Endothelial cell of umbilical vein (primary cell): Measurements from ENCODE around the gene HMGXB3. TPM values are rescaled to one million over a fixed set of nuclear protein-coding genes. Genes with fewer than 3 reads are reported as not detected.

Experiments used
- BruUV-seq: library from RNA; stranded (reverse); fragments of 400-500 nt; replicated peaks from 2 replicates; lab custom pipeline; 2021; lab: Mats Ljungman, UMichigan
- CTCF ChIA-PET: fragments of 300-600, 350-600 bp; sonication (Branson Sonifier 250); formaldehyde crosslinking; loops from one replicate; lab custom pipeline; 2021; ENCODE audit warnings: antibody characterized with exemption, inconsistent platforms; lab: Charles Lee
- POLR2A ChIA-PET: fragments of 300-600, 350-600 bp; sonication (Branson Sonifier 250); formaldehyde crosslinking; loops from one replicate; lab custom pipeline; 2021; ENCODE audit warnings: antibody characterized with exemption, inconsistent platforms; lab: Charles Lee
- DNase-seq: peaks from one replicate; pipeline ENCODE4 v3.0.0-alpha.2; 2011; ENCODE audit warnings: low read depth, low spot score
- FAIRE-seq: peaks from 2 replicates; lab custom pipeline; 2011; peaks lifted over from hg19 to GRCh38; lab: Jason Lieb, UNC
- H2AFZ ChIP-seq: 2 replicates; pipeline ENCODE4 v1.6.0; 2012; ENCODE audit warnings: low read depth, low read length, control low read depth, inconsistent platforms
- H3K27ac ChIP-seq: 2 replicates; pipeline ENCODE4 v1.5.1; 2011; ENCODE audit warnings: low read depth, mild to moderate bottlenecking, control low read depth, low read length, moderate library complexity; ENCODE audit not compliant: insufficient read depth
- H3K27me3 ChIP-seq, 2 experiments: 2 replicates each; pipeline versions ENCODE4 v1.6.0 to v1.6.1; 2011; ENCODE audit warnings: low read length in 2 of 2, mixed read lengths in 1 of 2; ENCODE audit not compliant: control insufficient read depth in 2 of 2, insufficient read depth in 2 of 2
- H3K36me3 ChIP-seq, 2 experiments: 2 replicates in 1 of 2; 3 replicates in 1 of 2; pipeline ENCODE4 v1.5.1; 2011; ENCODE audit warnings: low read length in 2 of 2, mild to moderate bottlenecking in 1 of 2, moderate library complexity in 1 of 2; ENCODE audit not compliant: control insufficient read depth in 2 of 2, insufficient read depth in 2 of 2; ENCODE audit errors: extremely low read depth in 1 of 2
- H3K4me1 ChIP-seq: 3 replicates; pipeline ENCODE4 v1.5.1; 2011; ENCODE audit warnings: mild to moderate bottlenecking, low read length; ENCODE audit not compliant: control insufficient read depth, insufficient read depth; ENCODE audit errors: extremely low read depth
- H3K4me2 ChIP-seq: 2 replicates; pipeline ENCODE4 v1.6.1; 2011; ENCODE audit warnings: low read length, control low read depth, mixed read lengths; ENCODE audit not compliant: insufficient read depth
- H3K4me3 ChIP-seq, 3 experiments: fragments of 200-600 bp in 1 of 3; sonication (generic), shearing (Covaris generic) in 1 of 3; replicated peaks in 1 of 3; 2 replicates each; pipeline ENCODE4 v1.5.1; 2011 to 2016; ENCODE audit warnings: control low read depth in 3 of 3, low read length in 3 of 3, mild to moderate bottlenecking in 2 of 3, inconsistent platforms in 1 of 3, low read depth in 1 of 3, moderate library complexity in 1 of 3; ENCODE audit not compliant: insufficient read depth in 1 of 3
- H3K79me2 ChIP-seq: 2 replicates; pipeline ENCODE4 v1.6.0; 2012; ENCODE audit warnings: low read length, inconsistent platforms; ENCODE audit not compliant: control insufficient read depth, insufficient read depth
- H3K9ac ChIP-seq: replicated peaks from 2 replicates; pipeline ENCODE3; 2011; ENCODE audit warnings: low read length, control low read depth; ENCODE audit not compliant: insufficient read depth; ENCODE audit errors: extremely low read depth
- H3K9me1 ChIP-seq: replicated peaks from 3 replicates; pipeline ENCODE4 v1.6.0; 2011; ENCODE audit warnings: mild to moderate bottlenecking, low read length; ENCODE audit not compliant: control insufficient read depth, insufficient read depth; ENCODE audit errors: extremely low read depth
- H3K9me3 ChIP-seq: replicated peaks from 2 replicates; pipeline ENCODE4 v1.5.1; 2012; ENCODE audit warnings: low read length, inconsistent platforms; ENCODE audit not compliant: control insufficient read depth, insufficient read depth
- H4K20me1 ChIP-seq: replicated peaks from 2 replicates; pipeline ENCODE3; 2011; ENCODE audit warnings: mild to moderate bottlenecking, low read length; ENCODE audit not compliant: control insufficient read depth, insufficient read depth; ENCODE audit errors: extremely low read depth
- CTCF ChIP-seq, 2 donors: IDR thresholded peaks; 1 replicate in 1 of 2; 2 replicates in 1 of 2; pipeline ENCODE4 v1.5.1; 2011; ENCODE audit warnings: low read length in 2 of 2, mild to moderate bottlenecking in 2 of 2, moderate library complexity in 2 of 2, control low read depth in 1 of 2, inconsistent platforms in 1 of 2, low read depth in 1 of 2; ENCODE audit not compliant: insufficient read depth in 1 of 2; ENCODE audit errors: extremely low read depth in 1 of 2
- EZH2 ChIP-seq: IDR thresholded peaks from 2 replicates; pipeline ENCODE4 v1.6.1; 2012; ENCODE audit warnings: borderline replicate concordance, low read depth, mild to moderate bottlenecking, moderate library complexity, low read length, inconsistent platforms; ENCODE audit not compliant: severe bottlenecking
- FOS ChIP-seq: IDR thresholded peaks from 2 replicates; pipeline ENCODE4 v1.6.1; 2011; ENCODE audit warnings: mild to moderate bottlenecking, low read length, moderate library complexity, borderline replicate concordance; ENCODE audit not compliant: insufficient read depth
- GATA2 ChIP-seq: IDR thresholded peaks from 2 replicates; pipeline ENCODE4 v1.7.0; 2011; ENCODE audit warnings: low read depth, mild to moderate bottlenecking, moderate library complexity, mixed read lengths, low read length; ENCODE audit not compliant: insufficient read length, insufficient read depth
- JUN ChIP-seq: IDR thresholded peaks from 2 replicates; pipeline ENCODE4 v1.6.1; 2011; ENCODE audit warnings: borderline replicate concordance, low read depth; ENCODE audit not compliant: insufficient read length, insufficient read depth
- MAX ChIP-seq: IDR thresholded peaks from 2 replicates; pipeline ENCODE4 v1.6.1; 2011; ENCODE audit not compliant: insufficient read depth, insufficient read length
- MYC ChIP-seq: IDR thresholded peaks from one replicate; pipeline ENCODE4 v1.6.1; 2011; ENCODE audit warnings: mild to moderate bottlenecking, low read depth, low read length
- POLR2A ChIP-seq: IDR thresholded peaks from 2 replicates; pipeline ENCODE4 v1.6.1; 2012; ENCODE audit warnings: low read depth, mild to moderate bottlenecking, control low read depth, low read length
- POLR2AphosphoS5 ChIP-seq: IDR thresholded peaks from 2 replicates; pipeline ENCODE4 v1.6.1; 2012; ENCODE audit warnings: low read depth, mild to moderate bottlenecking, control low read depth, low read length, moderate library complexity; ENCODE audit not compliant: insufficient read depth
- dilution Hi-C: fragments of 300-500 bp; cut with MboI; formaldehyde crosslinking; loops from one replicate; pipeline ENCODE4 v1.15.0; 2019; ENCODE audit warnings: low sequenced_read_pairs; ENCODE audit not compliant: extremely low pct_ligation_motif_present
- intact Hi-C: fragments of 100-400 bp; cut with micrococcal nuclease; formaldehyde crosslinking; loops from one replicate; pipeline ENCODE4 v1.10.0; 2022
- polyA plus RNA-seq, 4 experiments: library from polyadenylated mRNA; depleted of rRNA in 3 of 4; stranded (reverse) in 3 of 4; unstranded in 1 of 4; fragments of >200 nt; gene quantifications; 2 replicates each; pipeline versions ENCODE4 v1.2.1 to v1.2.3, GENCODE V29; 2011 to 2012; ENCODE audit warnings: missing spikeins in 1 of 4
- total RNA-seq: library from RNA; stranded (reverse); gene quantifications from 2 replicates; pipeline ENCODE4 v1.2.3, GENCODE V29; 2021

Gene HMGXB3
- total and polyA plus RNA-seq, 2 donors (not counting 3 experiments of a cell fraction or from before 2014, with no cell fraction given), result 34.8 to 52.6 TPM

GRCh38 chr5:149961186-149961685, 39.3 kb upstream of the HMGXB3 start:
- FAIRE-seq (no peak), DNase-seq (peak; percentile 19)
- TSS peak; percentile 47 for BruUV-seq
- H3K36me3 ChIP-seq, result no peaks in the 10 kb centered on the region
- H3K9me1 ChIP-seq, result no peaks in the 10 kb centered on the region
- dilution Hi-C loops, result no loop called here
- ChIA-PET POLR2A (no interaction called here), CTCF (interaction anchor here (0.7 to 13.6 kb wide), 22 partner anchors 10 to 294 kb away, joined by 3 to 421 read pairs (median 5); no protein-coding TSS in a partner anchor)
- peak overlapping the region; percentile 79 for H3K4me2 ChIP-seq
- H3K9ac ChIP-seq, result peak overlapping the region; percentile 72
- H3K4me1 ChIP-seq, result peaks cover 21% of the 10 kb centered on the region
- H3K9me3 ChIP-seq, result no peaks in the 10 kb centered on the region
- H3K79me2 ChIP-seq, result no peaks in the 10 kb centered on the region
- intact Hi-C loops, result loop anchor here (1.0 to 2.0 kb wide), 2 partner anchors 58 to 324 kb away; no protein-coding TSS in a partner anchor
- peak overlapping the region; percentile 96 for H2AFZ ChIP-seq
- no peaks in the 10 kb centered on the region for H3K27me3 ChIP-seq
- H4K20me1 ChIP-seq, result no peaks in the 10 kb centered on the region
- no peak for TF ChIP-seq GATA2
- no peak for TF ChIP-seq JUN
- TF ChIP-seq EZH2, result no peak
- no peak for TF ChIP-seq MYC
- TF ChIP-seq CTCF (IDR thresholded peaks at IDR 0.05; ENCODE audit: extremely low read depth in 1 of 2, insufficient read depth in 1 of 2, low read depth in 1 of 2, low read length in 2 of 2), result no peak
- TF ChIP-seq FOS, result no peak
- TF ChIP-seq POLR2AphosphoS5, result no peak
- no peak for TF ChIP-seq POLR2A
- TF ChIP-seq MAX, result no peak
- H3K4me3 ChIP-seq, result peak overlapping the region; percentile 71 to 76 (median 74)
- peak overlapping the region; percentile 85 for H3K27ac ChIP-seq
